AG04449 (cell line): ENCODE measurements around the gene GALR2.
A peak's percentile ranks its signal among the peaks of the same experiment; 100 is the strongest.

Experiments
- CTCF ChIA-PET: fragments of 350-600 bp; formaldehyde crosslinking; extraction: SDS; loops from one replicate; lab custom pipeline; 2021; ENCODE audit warnings: antibody characterized with exemption; lab: Yijun Ruan, JAX
- POLR2A ChIA-PET: fragments of 400-600, 350-600 bp; formaldehyde crosslinking; extraction: SDS; loops from one replicate; lab custom pipeline; 2020; ENCODE audit warnings: antibody characterized with exemption, inconsistent platforms; lab: Yijun Ruan, JAX
- DNase-seq: peaks from one replicate; pipeline ENCODE4 v3.0.0-alpha.2; 2010; ENCODE audit warnings: low read depth, low spot score
- H3K4me3 ChIP-seq: 2 replicates; pipeline ENCODE4 v1.5.1; 2011; ENCODE audit warnings: low read depth, mild to moderate bottlenecking, control low read depth, low read length
- TF ChIP-seq, protein P1 (sequence below): IDR thresholded peaks from one replicate; pipeline ENCODE4 v1.5.1; 2011; ENCODE audit warnings: mild to moderate bottlenecking, moderate library complexity, low read length, control low read depth, inconsistent platforms; ENCODE audit not compliant: insufficient read depth; ENCODE audit errors: missing control alignments

The GALR2 gene

GRCh38 chr17:76107509-76107908 lies 32.9 kb downstream of the GALR2 start:
- ChIA-PET POLR2A (no interaction called here), CTCF (interaction anchor here (1.2 to 3.6 kb wide), 5 partner anchors 12 to 172 kb away, joined by 4 to 20 read pairs (median 12); no protein-coding TSS in a partner anchor)
- H3K4me3 ChIP-seq: no peak overlapping the region
- TF ChIP-seq, protein P1, sequence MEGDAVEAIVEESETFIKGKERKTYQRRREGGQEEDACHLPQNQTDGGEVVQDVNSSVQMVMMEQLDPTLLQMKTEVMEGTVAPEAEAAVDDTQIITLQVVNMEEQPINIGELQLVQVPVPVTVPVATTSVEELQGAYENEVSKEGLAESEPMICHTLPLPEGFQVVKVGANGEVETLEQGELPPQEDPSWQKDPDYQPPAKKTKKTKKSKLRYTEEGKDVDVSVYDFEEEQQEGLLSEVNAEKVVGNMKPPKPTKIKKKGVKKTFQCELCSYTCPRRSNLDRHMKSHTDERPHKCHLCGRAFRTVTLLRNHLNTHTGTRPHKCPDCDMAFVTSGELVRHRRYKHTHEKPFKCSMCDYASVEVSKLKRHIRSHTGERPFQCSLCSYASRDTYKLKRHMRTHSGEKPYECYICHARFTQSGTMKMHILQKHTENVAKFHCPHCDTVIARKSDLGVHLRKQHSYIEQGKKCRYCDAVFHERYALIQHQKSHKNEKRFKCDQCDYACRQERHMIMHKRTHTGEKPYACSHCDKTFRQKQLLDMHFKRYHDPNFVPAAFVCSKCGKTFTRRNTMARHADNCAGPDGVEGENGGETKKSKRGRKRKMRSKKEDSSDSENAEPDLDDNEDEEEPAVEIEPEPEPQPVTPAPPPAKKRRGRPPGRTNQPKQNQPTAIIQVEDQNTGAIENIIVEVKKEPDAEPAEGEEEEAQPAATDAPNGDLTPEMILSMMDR: no peak
- no peak for DNase-seq

- CTCF ChIA-PET: interaction anchor here (0.6 to 2.7 kb wide), 9 partner anchors 8 to 207 kb away, joined by 3 to 12 read pairs (median 3); partner anchors contain the start of gene EXOC7
- TF ChIP-seq, protein P1: no peak
- no peak for DNase-seq
- H3K4me3 ChIP-seq: no peak overlapping the region
- POLR2A ChIA-PET: no interaction called here
Measured at GRCh38 chr17:76111956-76112355, 37.4 kb downstream of the GALR2 start.

GRCh38 chr17:76115138-76115754 lies 40.7 kb downstream of the GALR2 start:
- TF ChIP-seq, protein P1: no peak
- DNase-seq: no peak
- H3K4me3 ChIP-seq: no peak overlapping the region
- CTCF ChIA-PET: interaction anchor here (13.3 kb wide), 1 partner anchor 167 kb away, joined by 292 read pairs; no protein-coding TSS in a partner anchor
- POLR2A ChIA-PET: no interaction called here

DNA sequence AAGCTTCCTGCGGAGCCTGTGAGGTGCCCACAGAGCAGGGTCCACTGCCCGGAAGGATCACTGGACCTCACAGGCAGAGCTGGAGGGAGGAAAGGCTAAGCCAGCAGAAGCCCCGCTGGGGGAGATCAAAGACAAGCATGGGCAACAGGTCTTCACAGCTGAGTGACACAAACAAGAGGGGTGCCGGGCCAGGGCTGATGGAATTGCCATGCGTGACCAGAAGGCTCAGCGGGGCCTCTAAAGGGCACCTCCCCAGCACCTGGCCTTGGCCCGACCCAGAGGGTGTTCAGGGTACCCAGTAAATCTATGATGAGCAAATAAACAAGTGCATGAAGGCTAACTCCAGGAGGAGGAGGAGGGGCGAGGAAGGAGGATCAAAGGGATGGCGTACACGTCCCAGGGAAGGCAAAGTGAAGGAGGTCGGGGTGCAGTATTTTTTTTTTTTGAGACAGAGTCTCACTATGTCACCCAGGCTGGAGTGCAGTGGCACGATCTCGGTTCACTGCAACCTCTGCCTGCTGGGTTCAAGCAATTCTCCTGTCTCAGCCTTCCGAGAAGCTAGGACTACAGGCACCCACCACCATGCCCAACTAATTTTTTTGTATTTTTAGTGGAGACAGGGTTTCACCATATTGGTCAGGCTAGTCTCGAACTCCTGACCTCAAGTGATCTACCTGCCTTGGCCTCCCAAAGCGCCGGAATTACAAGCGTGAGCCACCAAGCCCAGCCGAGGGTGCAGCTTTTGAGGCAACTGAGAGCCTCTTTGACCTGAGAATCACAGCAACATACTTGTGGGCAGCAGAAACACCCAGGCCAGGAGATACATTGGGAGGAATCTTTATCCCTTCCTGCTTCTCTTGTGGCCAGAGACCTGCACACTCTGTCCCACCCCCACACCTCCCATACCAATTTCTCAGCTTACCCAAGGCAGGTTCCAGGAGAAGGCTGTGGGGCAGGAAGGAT lies 45.1 kb downstream of the GALR2 start:
- DNase-seq: no peak
- ChIA-PET POLR2A (no interaction called here), CTCF (interaction anchor here (0.6 to 13.3 kb wide), 17 partner anchors 9 to 289 kb away, joined by 3 to 292 read pairs (median 8); partner anchors contain the start of genes EXOC7 and FOXJ1)
- no peak overlapping the region for H3K4me3 ChIP-seq
- TF ChIP-seq, protein P1: no peak

DNA sequence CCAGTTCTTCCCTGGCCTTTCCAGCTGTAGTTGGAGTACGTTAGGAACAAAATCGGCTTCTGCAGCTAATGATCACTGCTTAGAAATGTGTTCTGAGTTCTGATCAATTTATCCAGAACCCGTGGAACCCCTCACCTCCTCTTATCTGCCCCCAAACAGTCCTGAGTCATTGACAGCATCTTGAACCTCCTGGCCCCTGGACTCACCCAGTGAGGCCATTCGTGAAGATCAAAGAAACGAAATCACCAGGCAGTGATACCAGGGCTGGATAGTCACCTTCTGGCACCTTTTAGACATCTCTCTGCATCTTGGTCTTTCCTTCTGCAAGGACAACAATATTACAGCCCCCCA lies 46.1 kb downstream of the GALR2 start:
- CTCF ChIA-PET: interaction anchor here (0.5 to 13.3 kb wide), 24 partner anchors 9 to 288 kb away, joined by 3 to 292 read pairs (median 7); partner anchors contain the start of gene EXOC7
- POLR2A ChIA-PET: no interaction called here
- DNase-seq: no peak
- no peak overlapping the region for H3K4me3 ChIP-seq
- TF ChIP-seq, protein P1: no peak

GRCh38 chr17:76121932-76122430 lies 47.4 kb downstream of the GALR2 start:
- peak overlapping the region; percentile 23 for H3K4me3 ChIP-seq
- CTCF ChIA-PET: interaction anchor here (0.5 to 13.3 kb wide), 34 partner anchors 8 to 263 kb away, joined by 3 to 292 read pairs (median 4); partner anchors contain the start of genes EXOC7, FOXJ1 and RNF157
- TF ChIP-seq, protein P1: no peak
- no peak for DNase-seq
- POLR2A ChIA-PET: interaction anchor here (0.6 kb wide), 1 partner anchor 158 kb away, joined by 3 read pairs; no protein-coding TSS in a partner anchor
